SK-N-SH (cell line): ENCODE data around the gene CFAP97. TPM values are rescaled to one million over a fixed set of nuclear protein-coding genes. Genes with fewer than 3 reads are reported as not detected.

Experiments
- CTCF ChIA-PET: fragments of 300-600, 350-600 bp; formaldehyde crosslinking; extraction: SDS; loops from one replicate; lab custom pipeline; 2021; lab: Yijun Ruan, JAX
- POLR2A ChIA-PET: fragments of 350-600 bp; sonication (Branson Sonifier 250); formaldehyde crosslinking; extraction: SDS; loops from one replicate; lab custom pipeline; 2020; ENCODE audit warnings: antibody characterized with exemption, inconsistent platforms; lab: Yijun Ruan, JAX
- DNase-seq: peaks from one replicate; pipeline ENCODE4 v3.0.0; 2012
- H2AFZ ChIP-seq: fragments of 200-600 bp; sonication (generic); 2 replicates; pipeline ENCODE4 v1.8.1; 2016; ENCODE audit warnings: antibody characterized with exemption, mild to moderate bottlenecking, low read depth
- H3F3A ChIP-seq: fragments of 200-600 bp; sonication (generic); replicated peaks from 2 replicates; pipeline ENCODE3; 2016; ENCODE audit warnings: antibody characterized with exemption, mild to moderate bottlenecking; ENCODE audit not compliant: insufficient read depth
- H3K27ac ChIP-seq, 2 experiments: fragments of 200-500 bp in 1 of 2; fragments of 200-600 bp in 1 of 2; sonication (Bioruptor generic) in 1 of 2; sonication (generic), shearing (Covaris generic) in 1 of 2; 2 replicates each; pipeline versions ENCODE4 v1.5.1 to v1.6.1; 2014 to 2016; ENCODE audit warnings: low read depth in 2 of 2, inconsistent platforms in 1 of 2, low read length in 1 of 2, mild to moderate bottlenecking in 1 of 2, mixed read lengths in 1 of 2
- H3K27me3 ChIP-seq: fragments of 200-600 bp; sonication (generic), shearing (Covaris generic); 2 replicates; pipeline ENCODE4 v1.6.1; 2016; ENCODE audit warnings: mixed run types; ENCODE audit not compliant: insufficient read depth
- H3K36me3 ChIP-seq, 2 experiments: fragments of 200-500 bp in 1 of 2; fragments of 200-600 bp in 1 of 2; sonication (Bioruptor generic) in 1 of 2; sonication (generic) in 1 of 2; replicated peaks in 1 of 2; 2 replicates each; pipeline versions ENCODE3 to v1.5.1; 2014 to 2016; ENCODE audit warnings: low read length in 1 of 2, mild to moderate bottlenecking in 1 of 2; ENCODE audit not compliant: insufficient read depth in 2 of 2, control insufficient read depth in 1 of 2
- H3K4me1 ChIP-seq, 2 experiments: fragments of 200-500 bp in 1 of 2; fragments of 200-600 bp in 1 of 2; sonication (Bioruptor generic) in 1 of 2; sonication (generic), shearing (Covaris generic) in 1 of 2; 2 replicates each; pipeline versions ENCODE4 v1.5.1 to v1.6.1; 2014 to 2016; ENCODE audit warnings: low read depth in 1 of 2, low read length in 1 of 2, mixed run types in 1 of 2; ENCODE audit not compliant: insufficient read depth in 2 of 2, control insufficient read depth in 1 of 2
- H3K4me2 ChIP-seq: fragments of 200-600 bp; sonication (generic), shearing (Covaris generic); 2 replicates; pipeline ENCODE4 v1.6.1; 2017; ENCODE audit warnings: mixed run types
- H3K4me3 ChIP-seq, 2 experiments: fragments of 200-500 bp in 1 of 2; fragments of 200-600 bp in 1 of 2; sonication (Bioruptor generic) in 1 of 2; sonication (generic), shearing (Covaris generic) in 1 of 2; 2 replicates each; pipeline versions ENCODE4 v1.5.1 to v1.8.1; 2014 to 2016; ENCODE audit warnings: low read depth in 2 of 2, inconsistent platforms in 1 of 2, low read length in 1 of 2, mild to moderate bottlenecking in 1 of 2, mixed read lengths in 1 of 2, moderate library complexity in 1 of 2
- H3K79me2 ChIP-seq: fragments of 200-600 bp; sonication (generic); 2 replicates; pipeline ENCODE4 v1.8.1; 2017; ENCODE audit warnings: mild to moderate bottlenecking; ENCODE audit not compliant: insufficient read depth
- H3K9ac ChIP-seq: fragments of 200-600 bp; sonication (generic); 2 replicates; pipeline ENCODE4 v1.6.1; 2017; ENCODE audit warnings: mixed run types
- H3K9me2 ChIP-seq: fragments of 200-600 bp; sonication (generic); 2 replicates; pipeline ENCODE4 v1.6.1; 2017; ENCODE audit warnings: mixed run types
- H3K9me3 ChIP-seq: fragments of 200-600 bp; sonication (generic); 2 replicates; pipeline ENCODE4 v1.6.1; 2017; ENCODE audit warnings: mixed run types, mild to moderate bottlenecking, moderate library complexity
- H4K20me1 ChIP-seq: fragments of 200-600 bp; sonication (generic); 2 replicates; pipeline ENCODE4 v1.6.1; 2017; ENCODE audit warnings: mild to moderate bottlenecking, mixed run types; ENCODE audit not compliant: insufficient read depth
- CHD2 ChIP-seq: fragments of 150-350 bp; IDR thresholded peaks from 2 replicates; pipeline ENCODE4 v1.6.1; 2018; ENCODE audit warnings: low read length; ENCODE audit not compliant: partially characterized antibody
- ELF1 ChIP-seq: IDR thresholded peaks from 2 replicates; pipeline ENCODE4 v1.4.0; 2012
- EP300 ChIP-seq, 2 experiments: IDR thresholded peaks; 2 replicates each; pipeline versions ENCODE4 v1.4.0 to v1.6.1; 2012; ENCODE audit warnings: borderline replicate concordance in 1 of 2, low read depth in 1 of 2, low read length in 1 of 2
- EZH2phosphoT487 ChIP-seq: fragments of 200-600 bp; sonication (generic); IDR thresholded peaks from 2 replicates; pipeline ENCODE4 v1.6.1; 2017; ENCODE audit warnings: low read depth, mixed run types, mild to moderate bottlenecking, antibody characterized with exemption, moderate library complexity, borderline replicate concordance
- FOSL2 ChIP-seq: IDR thresholded peaks from 2 replicates; pipeline ENCODE4 v1.4.0; 2012; ENCODE audit warnings: low read depth, mild to moderate bottlenecking, moderate library complexity, borderline replicate concordance
- JUND ChIP-seq: IDR thresholded peaks from 2 replicates; pipeline ENCODE4 v1.4.0; 2012
- MXI1 ChIP-seq: IDR thresholded peaks from 2 replicates; pipeline ENCODE4 v1.6.1; 2012; ENCODE audit warnings: mild to moderate bottlenecking, low read depth, low read length, improper control_type of control experiment
- NRF1 ChIP-seq: IDR thresholded peaks from 2 replicates; pipeline ENCODE4 v1.6.1; 2012; ENCODE audit warnings: low read depth, mild to moderate bottlenecking, low read length
- RAD21 ChIP-seq: IDR thresholded peaks from 2 replicates; pipeline ENCODE4 v1.6.1; 2012; ENCODE audit warnings: mild to moderate bottlenecking, low read length
- TAF1 ChIP-seq: IDR thresholded peaks from 2 replicates; pipeline ENCODE4 v1.6.1; 2012; ENCODE audit warnings: low read depth, mild to moderate bottlenecking, low read length, moderate library complexity, borderline replicate concordance
- TCF12 ChIP-seq: IDR thresholded peaks from 2 replicates; pipeline ENCODE4 v1.4.0; 2012
- TEAD4 ChIP-seq: IDR thresholded peaks from 2 replicates; pipeline ENCODE4 v1.4.0; 2012; ENCODE audit warnings: mild to moderate bottlenecking, borderline replicate concordance; ENCODE audit not compliant: insufficient read depth
- YY1 ChIP-seq: IDR thresholded peaks from 2 replicates; pipeline ENCODE4 v1.4.0; 2012; ENCODE audit warnings: low read depth, mild to moderate bottlenecking
- WGBS: methylation state at CpG from one replicate; pipeline ENCODE4 v1.1.6; 2017; ENCODE audit warnings: low lambda C conversion rate; 5-methylcytosine and 5-hydroxymethylcytosine counted together
- polyA plus RNA-seq, 3 experiments: library from polyadenylated mRNA; depleted of rRNA; stranded (reverse); fragments of >200 nt; gene quantifications; 2 replicates each; pipeline ENCODE4 v1.2.3, GENCODE V29; 2012
- TF ChIP-seq, protein P1 (sequence below): IDR thresholded peaks from 2 replicates; pipeline ENCODE4 v1.4.0; 2012; ENCODE audit warnings: low read depth, borderline replicate concordance
- TF ChIP-seq, protein P2 (sequence below): fragments of 150-350 bp; IDR thresholded peaks from 2 replicates; pipeline ENCODE4 v1.6.1; 2017; ENCODE audit warnings: antibody characterized with exemption, low read length, low read depth, borderline replicate concordance
- TF ChIP-seq, protein P3 (sequence below): IDR thresholded peaks from 2 replicates; pipeline ENCODE4 v1.4.0; 2012; ENCODE audit warnings: low read depth, borderline replicate concordance

Gene CFAP97
- polyA plus RNA-seq, 1 of the 3 experiments (the other 2 are of a cell fraction), result 10.6 TPM

DNA sequence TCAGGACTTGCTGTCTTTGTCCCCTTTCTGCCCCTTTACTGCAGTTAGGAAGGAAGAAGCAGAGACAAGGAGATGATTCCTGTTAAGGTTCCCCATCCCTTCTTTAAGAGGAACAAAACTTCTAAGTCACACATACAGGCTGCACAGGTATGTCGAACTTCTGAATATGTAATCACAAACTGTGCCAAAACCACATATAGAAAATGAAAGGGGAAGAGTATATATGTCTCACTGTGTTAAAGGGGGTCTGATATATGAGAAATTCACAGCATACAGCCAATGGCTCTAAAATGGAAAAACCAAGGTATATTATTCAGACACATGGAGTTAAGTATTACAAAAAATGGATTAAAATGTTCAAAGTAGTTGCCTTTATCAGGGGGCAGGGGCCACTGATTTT, 11.7 kb downstream of the CFAP97 start:
- Histone ChIP-seq H3K27ac (no peak overlapping the region), H3K27me3 (no peaks in the 10 kb centered on the region), H3K9ac (no peak overlapping the region), H3F3A (peaks cover 4% of the 10 kb centered on the region), H3K4me3 (no peak overlapping the region), H2AFZ (no peak overlapping the region), H3K4me2 (no peak overlapping the region), H3K79me2 (peaks cover 78% of the 10 kb centered on the region), H3K36me3 (peaks cover 25 to 37% of the 10 kb centered on the region in 2 experiments), H3K9me2 (no peaks in the 10 kb centered on the region), H3K4me1 (no peaks in the 10 kb centered on the region; a peak in 1 of 4 replicates), H3K9me3 (no peaks in the 10 kb centered on the region), H4K20me1 (no peaks in the 10 kb centered on the region)
- POLR2A ChIA-PET, result no interaction called here
- DNase-seq, result no peak
- TF ChIP-seq NRF1 (no peak), ELF1 (no peak), MXI1 (no peak), CHD2 (no peak), FOSL2 (no peak), TEAD4 (no peak), RAD21 (no peak), TAF1 (no peak), EZH2phosphoT487 (no peak), EP300 (IDR thresholded peaks at IDR 0.05; ENCODE audit: borderline replicate concordance in 1 of 2, low read depth in 1 of 2, low read length in 1 of 2) (no peak), YY1 (no peak), TCF12 (no peak), JUND (no peak)
- TF ChIP-seq, protein P1, sequence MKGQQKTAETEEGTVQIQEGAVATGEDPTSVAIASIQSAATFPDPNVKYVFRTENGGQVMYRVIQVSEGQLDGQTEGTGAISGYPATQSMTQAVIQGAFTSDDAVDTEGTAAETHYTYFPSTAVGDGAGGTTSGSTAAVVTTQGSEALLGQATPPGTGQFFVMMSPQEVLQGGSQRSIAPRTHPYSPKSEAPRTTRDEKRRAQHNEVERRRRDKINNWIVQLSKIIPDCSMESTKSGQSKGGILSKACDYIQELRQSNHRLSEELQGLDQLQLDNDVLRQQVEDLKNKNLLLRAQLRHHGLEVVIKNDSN, result no peak
- TF ChIP-seq, protein P2, sequence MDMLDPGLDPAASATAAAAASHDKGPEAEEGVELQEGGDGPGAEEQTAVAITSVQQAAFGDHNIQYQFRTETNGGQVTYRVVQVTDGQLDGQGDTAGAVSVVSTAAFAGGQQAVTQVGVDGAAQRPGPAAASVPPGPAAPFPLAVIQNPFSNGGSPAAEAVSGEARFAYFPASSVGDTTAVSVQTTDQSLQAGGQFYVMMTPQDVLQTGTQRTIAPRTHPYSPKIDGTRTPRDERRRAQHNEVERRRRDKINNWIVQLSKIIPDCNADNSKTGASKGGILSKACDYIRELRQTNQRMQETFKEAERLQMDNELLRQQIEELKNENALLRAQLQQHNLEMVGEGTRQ, result no peak
- TF ChIP-seq, protein P3, sequence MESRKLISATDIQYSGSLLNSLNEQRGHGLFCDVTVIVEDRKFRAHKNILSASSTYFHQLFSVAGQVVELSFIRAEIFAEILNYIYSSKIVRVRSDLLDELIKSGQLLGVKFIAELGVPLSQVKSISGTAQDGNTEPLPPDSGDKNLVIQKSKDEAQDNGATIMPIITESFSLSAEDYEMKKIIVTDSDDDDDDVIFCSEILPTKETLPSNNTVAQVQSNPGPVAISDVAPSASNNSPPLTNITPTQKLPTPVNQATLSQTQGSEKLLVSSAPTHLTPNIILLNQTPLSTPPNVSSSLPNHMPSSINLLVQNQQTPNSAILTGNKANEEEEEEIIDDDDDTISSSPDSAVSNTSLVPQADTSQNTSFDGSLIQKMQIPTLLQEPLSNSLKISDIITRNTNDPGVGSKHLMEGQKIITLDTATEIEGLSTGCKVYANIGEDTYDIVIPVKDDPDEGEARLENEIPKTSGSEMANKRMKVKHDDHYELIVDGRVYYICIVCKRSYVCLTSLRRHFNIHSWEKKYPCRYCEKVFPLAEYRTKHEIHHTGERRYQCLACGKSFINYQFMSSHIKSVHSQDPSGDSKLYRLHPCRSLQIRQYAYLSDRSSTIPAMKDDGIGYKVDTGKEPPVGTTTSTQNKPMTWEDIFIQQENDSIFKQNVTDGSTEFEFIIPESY, result no peak
- WGBS, result 89% methylated on average over 1 of the region's 1 CpG
- CTCF ChIA-PET, result no interaction called here
